IPS-20b (cell line): ENCODE measurements around the gene UTRN.

Source experiments
- H3K27ac ChIP-seq: one replicate; pipeline ENCODE4 v1.5.1; 2013; ENCODE audit warnings: low read length
- H3K27me3 ChIP-seq: 2 replicates; pipeline ENCODE4 v1.6.1; 2013; ENCODE audit warnings: mild to moderate bottlenecking, low read length, inconsistent platforms; ENCODE audit not compliant: insufficient read depth
- H3K36me3 ChIP-seq: 2 replicates; pipeline ENCODE4 v1.6.1; 2013; ENCODE audit warnings: low read depth, mild to moderate bottlenecking, inconsistent platforms, low read length, moderate library complexity; ENCODE audit not compliant: insufficient read depth
- H3K4me1 ChIP-seq: 2 replicates; pipeline ENCODE4 v1.6.1; 2013; ENCODE audit warnings: mild to moderate bottlenecking, control low read depth, inconsistent platforms, low read length, moderate library complexity; ENCODE audit not compliant: insufficient read depth
- H3K4me3 ChIP-seq: 2 replicates; pipeline ENCODE4 v1.5.1; 2013; ENCODE audit warnings: mild to moderate bottlenecking, low read length, inconsistent platforms
- H3K9ac ChIP-seq: 2 replicates; pipeline ENCODE4 v1.6.1; 2013; ENCODE audit warnings: low read depth, mild to moderate bottlenecking, inconsistent platforms, low read length, moderate library complexity
- H3K9me3 ChIP-seq: 2 replicates; pipeline ENCODE4 v1.6.1; 2013; ENCODE audit warnings: mild to moderate bottlenecking, low read depth, low read length, inconsistent platforms; ENCODE audit not compliant: insufficient read depth

The UTRN gene

DNA sequence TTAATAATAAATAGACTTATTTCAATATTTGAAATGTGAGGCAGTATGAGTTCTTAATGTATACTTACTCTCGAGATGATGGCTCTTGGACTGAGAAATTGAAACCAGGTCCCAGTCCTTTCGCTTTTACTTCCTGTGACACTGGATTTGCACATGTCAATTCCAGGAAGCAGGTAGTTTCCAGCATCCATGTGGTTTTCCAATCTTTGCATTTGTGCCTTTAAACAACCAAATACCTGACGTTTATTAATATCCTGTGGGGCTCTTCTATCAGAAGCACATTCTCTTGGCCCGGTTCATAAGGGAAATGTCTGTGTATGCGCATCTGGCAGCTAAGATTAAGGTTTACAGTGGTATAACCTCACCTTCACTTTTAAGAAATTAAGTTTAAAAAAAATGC lies 13.1 kb downstream of the UTRN start:
- H3K9me3 ChIP-seq: no peaks in the 10 kb centered on the region
- no peak overlapping the region for H3K9ac ChIP-seq
- H3K27me3 ChIP-seq: no peaks in the 10 kb centered on the region
- no peaks in the 10 kb centered on the region for H3K4me1 ChIP-seq
- H3K36me3 ChIP-seq: peaks cover 15% of the 10 kb centered on the region
- H3K4me3 ChIP-seq: no peak overlapping the region
- no peak overlapping the region for H3K27ac ChIP-seq

DNA sequence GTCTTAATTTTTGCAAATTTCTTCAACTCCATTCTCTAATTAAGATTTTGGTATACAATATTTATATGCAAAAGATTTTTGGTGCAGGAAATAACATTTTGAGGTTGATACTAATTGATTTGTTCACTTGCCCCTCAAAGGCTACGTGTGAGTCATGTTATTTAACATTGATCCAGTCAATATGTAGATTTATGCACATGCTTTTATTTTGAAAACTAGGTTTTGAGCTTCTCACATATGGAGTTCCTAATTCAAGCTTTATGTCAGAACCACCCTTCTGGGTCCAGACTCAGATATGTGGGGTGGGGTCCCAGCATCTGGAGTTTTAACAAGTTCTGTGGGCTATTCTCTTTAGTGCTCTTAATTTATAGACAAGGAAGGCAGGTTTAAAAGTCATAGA lies 13.8 kb downstream of the UTRN start:
- Histone ChIP-seq H3K27ac (no peak overlapping the region), H3K36me3 (peaks cover 15% of the 10 kb centered on the region), H3K4me3 (no peak overlapping the region), H3K9me3 (no peaks in the 10 kb centered on the region), H3K4me1 (no peaks in the 10 kb centered on the region), H3K27me3 (no peaks in the 10 kb centered on the region), H3K9ac (no peak overlapping the region)

DNA sequence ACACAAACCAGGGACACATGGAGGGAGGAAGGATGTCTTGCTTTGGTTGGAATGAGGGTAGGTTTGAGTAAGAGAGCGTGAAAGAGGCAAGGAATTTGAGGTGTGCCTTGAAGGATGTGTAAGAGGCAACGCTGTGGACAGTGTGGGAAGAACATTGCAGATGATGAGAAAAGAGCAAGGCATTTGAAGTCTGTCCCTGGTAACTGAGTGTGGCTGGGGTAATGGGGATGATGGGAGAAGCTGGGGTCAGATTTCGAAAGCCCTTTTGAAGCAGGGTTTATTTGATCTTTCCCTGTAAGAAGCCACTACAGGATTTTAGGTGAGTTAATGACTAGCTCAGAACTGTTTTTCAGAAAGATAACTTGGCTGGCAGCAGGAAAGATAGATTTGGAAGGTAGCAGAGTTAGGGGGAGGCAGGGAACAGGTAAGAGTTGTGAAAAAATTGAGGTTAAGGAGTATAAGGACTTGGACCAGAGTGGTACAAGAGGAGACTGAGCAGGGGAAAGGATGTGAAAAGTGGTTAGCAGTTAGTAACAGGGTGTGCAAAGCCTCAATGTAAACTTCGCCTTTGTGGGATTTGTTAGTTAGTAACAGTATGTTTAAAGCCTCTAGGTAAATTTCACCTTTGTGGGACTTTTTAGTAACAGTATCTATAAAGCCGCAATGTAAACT lies 17.7 kb downstream of the UTRN start:
- Histone ChIP-seq H3K27me3 (no peaks in the 10 kb centered on the region), H3K4me3 (no peak overlapping the region), H3K9me3 (no peaks in the 10 kb centered on the region), H3K4me1 (no peaks in the 10 kb centered on the region), H3K9ac (no peak overlapping the region), H3K36me3 (no peaks in the 10 kb centered on the region), H3K27ac (no peak overlapping the region)

DNA sequence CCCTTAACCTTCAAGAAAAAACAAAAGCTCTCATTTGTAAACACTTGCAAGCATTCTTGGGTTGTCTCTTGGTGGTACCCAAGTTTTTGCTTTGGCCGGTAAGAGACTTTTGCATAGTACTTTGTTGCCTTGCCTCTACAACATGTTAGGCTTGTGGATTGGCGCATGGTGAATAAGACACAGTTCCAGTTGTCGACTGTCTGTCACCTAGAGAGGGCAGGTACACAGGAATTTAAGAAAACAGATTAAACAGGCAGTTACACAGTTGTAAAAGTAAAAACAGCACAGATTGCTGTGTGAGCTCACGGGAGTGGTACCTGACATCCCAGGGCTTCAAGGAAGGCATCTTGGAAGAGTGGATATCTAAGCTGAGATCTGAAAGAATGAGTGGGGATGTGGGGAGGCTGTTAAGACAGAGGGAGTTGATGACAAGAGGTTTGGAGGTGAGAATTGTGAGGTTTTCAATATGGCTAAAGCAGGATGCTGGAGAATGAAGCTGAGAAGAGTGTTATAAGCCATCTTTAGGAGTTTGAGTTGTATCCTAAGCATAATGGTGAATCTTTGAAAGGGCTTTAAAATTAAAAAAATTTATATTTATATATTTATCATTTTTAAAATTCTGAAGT lies 19.2 kb downstream of the UTRN start:
- Histone ChIP-seq H3K27me3 (no peaks in the 10 kb centered on the region), H3K9ac (no peak overlapping the region), H3K9me3 (no peaks in the 10 kb centered on the region), H3K4me3 (no peak overlapping the region), H3K27ac (no peak overlapping the region), H3K4me1 (no peaks in the 10 kb centered on the region), H3K36me3 (peaks cover 6% of the 10 kb centered on the region)

DNA sequence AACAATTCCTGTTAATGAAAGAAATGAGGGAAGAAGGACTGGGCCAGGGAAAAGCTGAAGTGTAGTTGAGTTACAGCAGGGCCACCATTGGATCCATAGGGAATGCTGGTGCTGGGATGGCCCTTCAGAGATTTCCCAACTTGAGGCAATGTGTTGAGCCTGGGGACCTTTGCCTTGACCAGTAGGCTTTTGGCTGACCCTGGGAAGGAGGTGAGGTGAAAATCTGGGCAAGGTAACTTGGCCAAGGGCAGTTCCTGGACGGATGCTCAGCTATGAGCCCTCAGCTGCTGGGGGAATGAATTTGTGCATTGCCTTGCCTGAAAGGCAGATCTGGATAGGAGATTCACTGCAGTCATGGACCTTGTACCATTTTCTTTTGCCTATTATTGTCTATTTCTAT lies 20.4 kb downstream of the UTRN start:
- Histone ChIP-seq H3K27ac (no peak overlapping the region), H3K27me3 (no peaks in the 10 kb centered on the region), H3K4me1 (no peaks in the 10 kb centered on the region), H3K4me3 (no peak overlapping the region), H3K36me3 (peaks cover 10% of the 10 kb centered on the region), H3K9ac (no peak overlapping the region), H3K9me3 (no peaks in the 10 kb centered on the region)

DNA sequence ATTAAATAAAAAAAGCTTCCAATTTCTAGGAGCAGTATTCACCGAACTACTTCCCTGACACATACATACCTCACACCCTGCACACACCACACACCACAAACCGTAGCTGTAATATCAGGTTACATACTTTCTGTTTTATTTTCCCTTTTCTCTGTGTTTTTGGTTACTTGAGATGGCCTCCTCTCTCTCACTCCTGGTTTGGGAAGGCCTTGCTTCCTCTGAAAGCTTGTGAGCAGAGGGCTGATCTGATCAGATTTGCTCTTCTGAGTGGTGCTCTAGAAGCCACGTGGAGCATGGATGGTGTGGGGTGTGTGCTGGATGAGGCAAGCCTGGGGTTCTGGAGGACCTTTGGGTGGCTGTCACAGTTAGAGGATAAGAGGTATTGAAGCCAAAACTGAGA lies 20.9 kb downstream of the UTRN start:
- no peaks in the 10 kb centered on the region for H3K27me3 ChIP-seq
- H3K27ac ChIP-seq: no peak overlapping the region
- H3K36me3 ChIP-seq: peaks cover 10% of the 10 kb centered on the region
- H3K9me3 ChIP-seq: no peaks in the 10 kb centered on the region
- H3K4me3 ChIP-seq: no peak overlapping the region
- H3K9ac ChIP-seq: no peak overlapping the region
- no peaks in the 10 kb centered on the region for H3K4me1 ChIP-seq

DNA sequence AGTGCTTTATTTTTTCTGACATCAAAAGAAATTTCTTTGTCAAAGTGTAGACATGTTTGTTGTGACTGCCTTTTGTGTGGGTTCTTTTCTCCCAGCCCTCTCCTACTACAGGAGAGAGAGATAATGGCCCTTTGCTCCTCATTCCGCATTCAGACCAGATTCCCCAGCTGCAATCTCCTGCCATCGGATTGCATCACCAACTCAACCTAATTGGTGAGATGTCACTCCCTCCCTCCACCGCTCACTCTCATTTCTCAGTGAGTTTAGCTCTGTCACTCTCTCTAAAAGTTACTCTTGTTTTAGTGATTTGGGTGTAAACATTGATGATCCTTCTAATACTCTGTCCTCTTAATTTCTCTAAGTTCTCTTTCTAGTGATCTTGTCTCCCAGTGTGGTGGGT lies 22.7 kb downstream of the UTRN start:
- peaks cover 10% of the 10 kb centered on the region for H3K36me3 ChIP-seq
- no peak overlapping the region for H3K27ac ChIP-seq
- H3K9ac ChIP-seq: no peak overlapping the region
- H3K4me1 ChIP-seq: 0 out of 2 replicates have a peak, but pooled peaks cover 3% of the 10 kb centered on the region
- no peaks in the 10 kb centered on the region for H3K9me3 ChIP-seq
- H3K4me3 ChIP-seq: no peak overlapping the region
- H3K27me3 ChIP-seq: no peaks in the 10 kb centered on the region

DNA sequence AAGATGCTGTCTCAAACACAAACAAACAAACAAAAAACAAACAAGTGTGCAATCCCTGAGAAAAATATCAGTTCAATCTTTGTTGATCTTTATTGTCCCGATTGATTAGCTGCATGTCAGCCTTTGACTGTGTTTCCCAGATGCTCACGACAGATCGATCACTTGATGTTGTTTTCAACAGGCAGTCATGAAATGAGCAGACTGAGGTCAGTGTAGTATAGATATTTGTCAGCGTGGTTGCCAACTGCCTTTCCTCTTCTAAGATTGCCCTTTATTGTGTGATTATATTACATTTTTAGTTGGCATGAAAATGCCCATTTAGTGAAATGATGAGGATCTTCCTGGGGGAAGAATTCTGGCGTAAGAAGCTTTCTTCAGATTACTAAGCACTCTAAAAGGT lies 25.6 kb downstream of the UTRN start:
- Histone ChIP-seq H3K4me3 (no peak overlapping the region), H3K9me3 (no peaks in the 10 kb centered on the region), H3K27ac (no peak overlapping the region)

DNA sequence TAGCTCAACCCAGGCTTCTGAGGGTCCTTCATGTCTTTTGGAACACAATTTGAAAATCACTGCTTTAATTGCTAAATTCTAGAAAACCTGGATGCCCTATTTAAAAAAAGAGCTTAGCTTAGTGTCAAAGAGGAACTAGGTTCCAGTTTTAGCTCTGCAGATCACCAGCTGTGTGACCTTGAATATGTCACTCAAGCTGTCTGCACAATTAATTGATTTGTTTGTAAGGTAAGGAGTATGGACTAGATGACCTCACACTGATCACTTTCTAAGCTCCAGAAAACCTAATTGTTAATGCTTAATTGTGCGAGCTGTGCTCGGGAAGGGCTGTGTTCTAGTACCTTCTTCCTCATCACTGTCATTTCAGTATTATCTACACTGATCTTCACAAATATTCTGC lies 26.2 kb downstream of the UTRN start:
- Histone ChIP-seq H3K4me1 (0 out of 2 replicates have a peak, but pooled peaks cover 3% of the 10 kb centered on the region), H3K27ac (no peak overlapping the region), H3K9ac (no peak overlapping the region), H3K9me3 (no peaks in the 10 kb centered on the region), H3K36me3 (peaks cover 10% of the 10 kb centered on the region), H3K27me3 (no peaks in the 10 kb centered on the region), H3K4me3 (no peak overlapping the region)

More for the DNA sequence above, 25.6 kb downstream of the UTRN start:
- Histone ChIP-seq H3K27me3 (no peaks in the 10 kb centered on the region), H3K9ac (no peak overlapping the region), H3K4me1 (0 out of 2 replicates have a peak, but pooled peaks cover 3% of the 10 kb centered on the region), H3K36me3 (peaks cover 10% of the 10 kb centered on the region)

DNA sequence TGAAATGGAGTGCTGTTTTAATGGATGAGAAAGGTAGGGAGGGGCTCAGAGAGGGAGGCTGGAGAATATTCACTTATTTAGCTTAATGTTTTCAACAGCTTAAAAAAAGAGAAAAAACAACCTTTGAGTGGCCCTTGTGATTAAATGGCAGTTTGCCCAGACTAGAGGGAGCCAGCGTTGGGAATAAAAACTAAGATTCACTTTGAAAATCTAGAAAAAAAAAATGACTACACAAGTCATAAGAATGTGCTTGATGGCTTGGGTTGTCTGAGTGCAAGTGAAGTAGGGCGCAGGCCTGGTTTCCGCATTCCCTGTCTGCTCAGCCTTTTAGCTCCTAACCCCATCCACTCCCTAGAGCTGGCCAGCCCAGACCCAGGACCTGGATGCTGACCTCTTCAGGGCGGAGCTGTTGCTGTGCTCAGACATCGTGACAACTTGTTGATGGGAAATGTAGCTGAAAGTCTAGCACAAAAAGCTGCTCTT lies 28.9 kb downstream of the UTRN start:
- Histone ChIP-seq H3K4me3 (no peak overlapping the region), H3K27ac (no peak overlapping the region), H3K36me3 (peaks cover 5% of the 10 kb centered on the region; the same call in 1 of the 2 replicates), H3K9ac (no peak overlapping the region), H3K9me3 (no peaks in the 10 kb centered on the region), H3K4me1 (0 out of 2 replicates have a peak, but pooled peaks cover 3% of the 10 kb centered on the region), H3K27me3 (no peaks in the 10 kb centered on the region)

DNA sequence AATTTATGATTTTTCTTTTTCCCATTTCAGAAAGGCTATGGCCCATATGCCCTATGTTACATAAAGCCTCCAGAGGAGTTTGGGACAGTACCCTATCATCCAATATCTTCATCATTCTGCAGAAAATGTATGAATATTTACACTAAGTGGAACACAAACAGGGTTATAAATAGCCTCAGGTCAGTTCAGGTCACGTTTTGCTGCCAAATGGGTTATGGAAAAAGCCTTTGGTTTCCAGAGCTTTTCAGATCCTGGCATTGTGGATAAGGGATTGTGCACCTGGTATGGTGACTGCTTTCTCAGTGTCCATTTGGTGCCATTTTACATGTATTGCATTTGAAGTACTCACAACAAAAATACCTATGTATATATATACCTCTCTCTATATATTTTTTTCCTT lies 29.4 kb downstream of the UTRN start:
- Histone ChIP-seq H3K36me3 (0 out of 2 replicates have a peak, but pooled peaks cover 4% of the 10 kb centered on the region), H3K9ac (no peak overlapping the region), H3K4me1 (0 out of 2 replicates have a peak, but pooled peaks cover 3% of the 10 kb centered on the region), H3K27me3 (no peaks in the 10 kb centered on the region), H3K9me3 (no peaks in the 10 kb centered on the region), H3K4me3 (no peak overlapping the region), H3K27ac (no peak overlapping the region)
